GM23338 (cell line): ENCODE measurements around the gene PPFIA4.

Experiments used
- CREB1 ChIP-seq: fragments of 250-450 bp; sonication (Bioruptor Pico); IDR thresholded peaks from 2 replicates; pipeline ENCODE4 v1.5.0; 2020; ENCODE audit warnings: low read depth, mild to moderate bottlenecking, moderate library complexity
- EZH2 ChIP-seq: fragments of 200-600 bp; sonication (generic); IDR thresholded peaks from one replicate; pipeline ENCODE4 v1.8.0; 2017; ENCODE audit warnings: antibody characterized with exemption, mild to moderate bottlenecking, low read depth; ENCODE audit not compliant: unreplicated experiment
- EZH2phosphoT487 ChIP-seq: fragments of 200-600 bp; sonication (generic); IDR thresholded peaks from one replicate; pipeline ENCODE4 v1.8.1; 2018; ENCODE audit warnings: antibody characterized with exemption; ENCODE audit not compliant: unreplicated experiment
- JUNB ChIP-seq: IDR thresholded peaks from one replicate; pipeline ENCODE4 v1.6.1; 2016; ENCODE audit warnings: antibody characterized with exemption; ENCODE audit not compliant: unreplicated experiment
- NANOG ChIP-seq: IDR thresholded peaks from 2 replicates; pipeline ENCODE4 v1.6.1; 2016; ENCODE audit warnings: antibody characterized with exemption, borderline replicate concordance
- POLR2AphosphoS5 ChIP-seq: IDR thresholded peaks from 2 replicates; pipeline ENCODE4 v1.6.1; 2016; ENCODE audit warnings: antibody characterized with exemption, low read depth
- STAT1 ChIP-seq: IDR thresholded peaks from one replicate; pipeline ENCODE4 v1.6.1; 2016; ENCODE audit warnings: antibody characterized with exemption; ENCODE audit not compliant: unreplicated experiment
- ZNF114 ChIP-seq: fragments of 250-450 bp; sonication (Bioruptor Pico); IDR thresholded peaks from 2 replicates; pipeline ENCODE4 v1.5.0; 2020; ENCODE audit warnings: mild to moderate bottlenecking, moderate library complexity
- ZNF331 ChIP-seq: fragments of 250-450 bp; sonication (Bioruptor Pico); IDR thresholded peaks from 2 replicates; pipeline ENCODE4 v1.5.0; 2020; ENCODE audit warnings: low read depth, mild to moderate bottlenecking, moderate library complexity
- TF ChIP-seq, protein P1 (sequence below), 2 experiments: fragments of 200-600 bp in 1 of 2; sonication (generic) in 1 of 2; conservative IDR thresholded peaks; 2 replicates each; pipeline versions ENCODE4 v1.5.1 to v1.6.1; 2016 to 2017; ENCODE audit warnings: antibody characterized with exemption in 2 of 2, low read depth in 2 of 2, mild to moderate bottlenecking in 2 of 2, moderate library complexity in 1 of 2
- TF ChIP-seq, protein P2 (sequence below): IDR thresholded peaks from one replicate; pipeline ENCODE4 v1.6.1; 2018; ENCODE audit warnings: antibody characterized with exemption; ENCODE audit not compliant: unreplicated experiment
- TF ChIP-seq, protein P3 (sequence below): IDR thresholded peaks from 2 replicates; pipeline ENCODE4 v1.6.1; 2016; ENCODE audit warnings: antibody characterized with exemption
- TF ChIP-seq, protein P4 (sequence below): fragments of 250-450 bp; sonication (Bioruptor Pico); IDR thresholded peaks from 2 replicates; pipeline ENCODE4 v1.5.0; 2020; ENCODE audit warnings: mild to moderate bottlenecking, moderate library complexity

GRCh38 chr1:203038891-203039608 is 12.8 kb downstream of the PPFIA4 start:
- TF ChIP-seq, protein P1, sequence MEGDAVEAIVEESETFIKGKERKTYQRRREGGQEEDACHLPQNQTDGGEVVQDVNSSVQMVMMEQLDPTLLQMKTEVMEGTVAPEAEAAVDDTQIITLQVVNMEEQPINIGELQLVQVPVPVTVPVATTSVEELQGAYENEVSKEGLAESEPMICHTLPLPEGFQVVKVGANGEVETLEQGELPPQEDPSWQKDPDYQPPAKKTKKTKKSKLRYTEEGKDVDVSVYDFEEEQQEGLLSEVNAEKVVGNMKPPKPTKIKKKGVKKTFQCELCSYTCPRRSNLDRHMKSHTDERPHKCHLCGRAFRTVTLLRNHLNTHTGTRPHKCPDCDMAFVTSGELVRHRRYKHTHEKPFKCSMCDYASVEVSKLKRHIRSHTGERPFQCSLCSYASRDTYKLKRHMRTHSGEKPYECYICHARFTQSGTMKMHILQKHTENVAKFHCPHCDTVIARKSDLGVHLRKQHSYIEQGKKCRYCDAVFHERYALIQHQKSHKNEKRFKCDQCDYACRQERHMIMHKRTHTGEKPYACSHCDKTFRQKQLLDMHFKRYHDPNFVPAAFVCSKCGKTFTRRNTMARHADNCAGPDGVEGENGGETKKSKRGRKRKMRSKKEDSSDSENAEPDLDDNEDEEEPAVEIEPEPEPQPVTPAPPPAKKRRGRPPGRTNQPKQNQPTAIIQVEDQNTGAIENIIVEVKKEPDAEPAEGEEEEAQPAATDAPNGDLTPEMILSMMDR (conservative IDR thresholded peaks at IDR 0.05; ENCODE audit: low read depth in 2 of 2), result peak; percentile 98 to 99
- TF ChIP-seq EZH2, result no peak
- TF ChIP-seq, protein P2, sequence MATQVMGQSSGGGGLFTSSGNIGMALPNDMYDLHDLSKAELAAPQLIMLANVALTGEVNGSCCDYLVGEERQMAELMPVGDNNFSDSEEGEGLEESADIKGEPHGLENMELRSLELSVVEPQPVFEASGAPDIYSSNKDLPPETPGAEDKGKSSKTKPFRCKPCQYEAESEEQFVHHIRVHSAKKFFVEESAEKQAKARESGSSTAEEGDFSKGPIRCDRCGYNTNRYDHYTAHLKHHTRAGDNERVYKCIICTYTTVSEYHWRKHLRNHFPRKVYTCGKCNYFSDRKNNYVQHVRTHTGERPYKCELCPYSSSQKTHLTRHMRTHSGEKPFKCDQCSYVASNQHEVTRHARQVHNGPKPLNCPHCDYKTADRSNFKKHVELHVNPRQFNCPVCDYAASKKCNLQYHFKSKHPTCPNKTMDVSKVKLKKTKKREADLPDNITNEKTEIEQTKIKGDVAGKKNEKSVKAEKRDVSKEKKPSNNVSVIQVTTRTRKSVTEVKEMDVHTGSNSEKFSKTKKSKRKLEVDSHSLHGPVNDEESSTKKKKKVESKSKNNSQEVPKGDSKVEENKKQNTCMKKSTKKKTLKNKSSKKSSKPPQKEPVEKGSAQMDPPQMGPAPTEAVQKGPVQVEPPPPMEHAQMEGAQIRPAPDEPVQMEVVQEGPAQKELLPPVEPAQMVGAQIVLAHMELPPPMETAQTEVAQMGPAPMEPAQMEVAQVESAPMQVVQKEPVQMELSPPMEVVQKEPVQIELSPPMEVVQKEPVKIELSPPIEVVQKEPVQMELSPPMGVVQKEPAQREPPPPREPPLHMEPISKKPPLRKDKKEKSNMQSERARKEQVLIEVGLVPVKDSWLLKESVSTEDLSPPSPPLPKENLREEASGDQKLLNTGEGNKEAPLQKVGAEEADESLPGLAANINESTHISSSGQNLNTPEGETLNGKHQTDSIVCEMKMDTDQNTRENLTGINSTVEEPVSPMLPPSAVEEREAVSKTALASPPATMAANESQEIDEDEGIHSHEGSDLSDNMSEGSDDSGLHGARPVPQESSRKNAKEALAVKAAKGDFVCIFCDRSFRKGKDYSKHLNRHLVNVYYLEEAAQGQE, result no peak
- TF ChIP-seq EZH2phosphoT487, result no peak
- no peak for TF ChIP-seq POLR2AphosphoS5
- no peak for TF ChIP-seq JUNB
- TF ChIP-seq ZNF114 (CRISPR knock-in tag), result no peak
- TF ChIP-seq, protein P3, sequence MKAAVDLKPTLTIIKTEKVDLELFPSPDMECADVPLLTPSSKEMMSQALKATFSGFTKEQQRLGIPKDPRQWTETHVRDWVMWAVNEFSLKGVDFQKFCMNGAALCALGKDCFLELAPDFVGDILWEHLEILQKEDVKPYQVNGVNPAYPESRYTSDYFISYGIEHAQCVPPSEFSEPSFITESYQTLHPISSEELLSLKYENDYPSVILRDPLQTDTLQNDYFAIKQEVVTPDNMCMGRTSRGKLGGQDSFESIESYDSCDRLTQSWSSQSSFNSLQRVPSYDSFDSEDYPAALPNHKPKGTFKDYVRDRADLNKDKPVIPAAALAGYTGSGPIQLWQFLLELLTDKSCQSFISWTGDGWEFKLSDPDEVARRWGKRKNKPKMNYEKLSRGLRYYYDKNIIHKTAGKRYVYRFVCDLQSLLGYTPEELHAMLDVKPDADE, result no peak
- TF ChIP-seq ZNF331 (CRISPR knock-in tag), result no peak
- TF ChIP-seq CREB1 (CRISPR knock-in tag), result no peak
- TF ChIP-seq NANOG, result no peak
- TF ChIP-seq, protein P4, sequence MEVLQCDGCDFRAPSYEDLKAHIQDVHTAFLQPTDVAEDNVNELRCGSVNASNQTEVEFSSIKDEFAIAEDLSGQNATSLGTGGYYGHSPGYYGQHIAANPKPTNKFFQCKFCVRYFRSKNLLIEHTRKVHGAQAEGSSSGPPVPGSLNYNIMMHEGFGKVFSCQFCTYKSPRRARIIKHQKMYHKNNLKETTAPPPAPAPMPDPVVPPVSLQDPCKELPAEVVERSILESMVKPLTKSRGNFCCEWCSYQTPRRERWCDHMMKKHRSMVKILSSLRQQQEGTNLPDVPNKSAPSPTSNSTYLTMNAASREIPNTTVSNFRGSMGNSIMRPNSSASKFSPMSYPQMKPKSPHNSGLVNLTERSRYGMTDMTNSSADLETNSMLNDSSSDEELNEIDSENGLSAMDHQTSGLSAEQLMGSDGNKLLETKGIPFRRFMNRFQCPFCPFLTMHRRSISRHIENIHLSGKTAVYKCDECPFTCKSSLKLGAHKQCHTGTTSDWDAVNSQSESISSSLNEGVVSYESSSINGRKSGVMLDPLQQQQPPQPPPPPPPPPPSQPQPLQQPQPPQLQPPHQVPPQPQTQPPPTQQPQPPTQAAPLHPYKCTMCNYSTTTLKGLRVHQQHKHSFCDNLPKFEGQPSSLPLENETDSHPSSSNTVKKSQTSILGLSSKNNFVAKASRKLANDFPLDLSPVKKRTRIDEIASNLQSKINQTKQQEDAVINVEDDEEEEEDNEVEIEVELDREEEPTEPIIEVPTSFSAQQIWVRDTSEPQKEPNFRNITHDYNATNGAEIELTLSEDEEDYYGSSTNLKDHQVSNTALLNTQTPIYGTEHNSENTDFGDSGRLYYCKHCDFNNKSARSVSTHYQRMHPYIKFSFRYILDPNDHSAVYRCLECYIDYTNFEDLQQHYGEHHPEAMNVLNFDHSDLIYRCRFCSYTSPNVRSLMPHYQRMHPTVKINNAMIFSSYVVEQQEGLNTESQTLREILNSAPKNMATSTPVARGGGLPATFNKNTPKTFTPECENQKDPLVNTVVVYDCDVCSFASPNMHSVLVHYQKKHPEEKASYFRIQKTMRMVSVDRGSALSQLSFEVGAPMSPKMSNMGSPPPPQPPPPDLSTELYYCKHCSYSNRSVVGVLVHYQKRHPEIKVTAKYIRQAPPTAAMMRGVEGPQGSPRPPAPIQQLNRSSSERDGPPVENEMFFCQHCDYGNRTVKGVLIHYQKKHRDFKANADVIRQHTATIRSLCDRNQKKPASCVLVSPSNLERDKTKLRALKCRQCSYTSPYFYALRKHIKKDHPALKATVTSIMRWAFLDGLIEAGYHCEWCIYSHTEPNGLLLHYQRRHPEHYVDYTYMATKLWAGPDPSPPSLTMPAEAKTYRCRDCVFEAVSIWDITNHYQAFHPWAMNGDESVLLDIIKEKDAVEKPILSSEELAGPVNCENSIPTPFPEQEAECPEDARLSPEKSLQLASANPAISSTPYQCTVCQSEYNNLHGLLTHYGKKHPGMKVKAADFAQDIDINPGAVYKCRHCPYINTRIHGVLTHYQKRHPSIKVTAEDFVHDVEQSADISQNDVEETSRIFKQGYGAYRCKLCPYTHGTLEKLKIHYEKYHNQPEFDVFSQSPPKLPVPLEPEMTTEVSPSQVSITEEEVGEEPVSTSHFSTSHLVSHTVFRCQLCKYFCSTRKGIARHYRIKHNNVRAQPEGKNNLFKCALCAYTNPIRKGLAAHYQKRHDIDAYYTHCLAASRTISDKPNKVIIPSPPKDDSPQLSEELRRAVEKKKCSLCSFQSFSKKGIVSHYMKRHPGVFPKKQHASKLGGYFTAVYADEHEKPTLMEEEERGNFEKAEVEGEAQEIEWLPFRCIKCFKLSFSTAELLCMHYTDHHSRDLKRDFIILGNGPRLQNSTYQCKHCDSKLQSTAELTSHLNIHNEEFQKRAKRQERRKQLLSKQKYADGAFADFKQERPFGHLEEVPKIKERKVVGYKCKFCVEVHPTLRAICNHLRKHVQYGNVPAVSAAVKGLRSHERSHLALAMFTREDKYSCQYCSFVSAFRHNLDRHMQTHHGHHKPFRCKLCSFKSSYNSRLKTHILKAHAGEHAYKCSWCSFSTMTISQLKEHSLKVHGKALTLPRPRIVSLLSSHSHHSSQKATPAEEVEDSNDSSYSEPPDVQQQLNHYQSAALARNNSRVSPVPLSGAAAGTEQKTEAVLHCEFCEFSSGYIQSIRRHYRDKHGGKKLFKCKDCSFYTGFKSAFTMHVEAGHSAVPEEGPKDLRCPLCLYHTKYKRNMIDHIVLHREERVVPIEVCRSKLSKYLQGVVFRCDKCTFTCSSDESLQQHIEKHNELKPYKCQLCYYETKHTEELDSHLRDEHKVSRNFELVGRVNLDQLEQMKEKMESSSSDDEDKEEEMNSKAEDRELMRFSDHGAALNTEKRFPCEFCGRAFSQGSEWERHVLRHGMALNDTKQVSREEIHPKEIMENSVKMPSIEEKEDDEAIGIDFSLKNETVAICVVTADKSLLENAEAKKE (CRISPR knock-in tag), result no peak
- no peak for TF ChIP-seq STAT1
